Measurements from ENCODE around the gene PTPRN2.
"Not testable (repeated sequence)": the region's sequence is repeated elsewhere in the genome, so short reads cannot be mapped to it uniquely, and the experiment has no call there.

The PTPRN2 gene

GRCh38 chr7:157792241-157793086, 795.2 kb downstream of the PTPRN2 start:
- no peak for DNase-seq

GRCh38 chr7:157791666-157792065, 796.0 kb downstream of the PTPRN2 start:
- no peak for DNase-seq

GRCh38 chr7:157791261-157791660, 796.4 kb downstream of the PTPRN2 start:
- no peak for DNase-seq

GRCh38 chr7:157789942-157790341, 797.7 kb downstream of the PTPRN2 start:
- DNase-seq: no peak

GRCh38 chr7:157789094-157789493, 798.5 kb downstream of the PTPRN2 start:
- DNase-seq: no peak

- DNase-seq: no peak
Observed at GRCh38 chr7:157788573-157788972, 799.0 kb downstream of the PTPRN2 start.

- no peak for DNase-seq
Observed at GRCh38 chr7:157787275-157787701, 800.3 kb downstream of the PTPRN2 start.

- DNase-seq: no peak
Observed at GRCh38 chr7:157786375-157787274, 801.0 kb downstream of the PTPRN2 start.

GRCh38 chr7:157785486-157786186, 802.0 kb downstream of the PTPRN2 start:
- DNase-seq: no peak

GRCh38 chr7:157784979-157785441, 802.6 kb downstream of the PTPRN2 start:
- no peak for DNase-seq

- no peak for DNase-seq
Observed at GRCh38 chr7:157784041-157784835, 803.4 kb downstream of the PTPRN2 start.

GRCh38 chr7:157782041-157782440, 805.6 kb downstream of the PTPRN2 start:
- no peak for DNase-seq

- DNase-seq: no peak
Observed at GRCh38 chr7:157780721-157781120, 806.9 kb downstream of the PTPRN2 start.

- DNase-seq: no peak
Observed at GRCh38 chr7:157780312-157780711, 807.3 kb downstream of the PTPRN2 start.

- DNase-seq: no peak
Observed at GRCh38 chr7:157779206-157779605, 808.4 kb downstream of the PTPRN2 start.

GRCh38 chr7:157777194-157777762, 810.3 kb downstream of the PTPRN2 start:
- not testable (repeated sequence) for DNase-seq

- DNase-seq: no peak
Observed at GRCh38 chr7:157775560-157776332, 811.9 kb downstream of the PTPRN2 start.

- DNase-seq: no peak
Observed at GRCh38 chr7:157775021-157775559, 812.5 kb downstream of the PTPRN2 start.

GRCh38 chr7:157774495-157774894, 813.1 kb downstream of the PTPRN2 start:
- DNase-seq: no peak

- no peak for DNase-seq
Observed at GRCh38 chr7:157773361-157773760, 814.3 kb downstream of the PTPRN2 start.
